22Rv1 (cell line): Measurements from ENCODE around the gene DYNLT2.

Experiments used
- ZFX ChIP-seq: fragments of 450-650 bp; IDR thresholded peaks from 2 replicates; pipeline ENCODE4 v1.6.1; 2017; ENCODE audit warnings: antibody characterized with exemption, borderline replicate concordance
- TF ChIP-seq, protein P1 (sequence below): fragments of 450-650 bp; IDR thresholded peaks from 2 replicates; pipeline ENCODE4 v1.5.1; 2017; ENCODE audit warnings: mild to moderate bottlenecking

DNA sequence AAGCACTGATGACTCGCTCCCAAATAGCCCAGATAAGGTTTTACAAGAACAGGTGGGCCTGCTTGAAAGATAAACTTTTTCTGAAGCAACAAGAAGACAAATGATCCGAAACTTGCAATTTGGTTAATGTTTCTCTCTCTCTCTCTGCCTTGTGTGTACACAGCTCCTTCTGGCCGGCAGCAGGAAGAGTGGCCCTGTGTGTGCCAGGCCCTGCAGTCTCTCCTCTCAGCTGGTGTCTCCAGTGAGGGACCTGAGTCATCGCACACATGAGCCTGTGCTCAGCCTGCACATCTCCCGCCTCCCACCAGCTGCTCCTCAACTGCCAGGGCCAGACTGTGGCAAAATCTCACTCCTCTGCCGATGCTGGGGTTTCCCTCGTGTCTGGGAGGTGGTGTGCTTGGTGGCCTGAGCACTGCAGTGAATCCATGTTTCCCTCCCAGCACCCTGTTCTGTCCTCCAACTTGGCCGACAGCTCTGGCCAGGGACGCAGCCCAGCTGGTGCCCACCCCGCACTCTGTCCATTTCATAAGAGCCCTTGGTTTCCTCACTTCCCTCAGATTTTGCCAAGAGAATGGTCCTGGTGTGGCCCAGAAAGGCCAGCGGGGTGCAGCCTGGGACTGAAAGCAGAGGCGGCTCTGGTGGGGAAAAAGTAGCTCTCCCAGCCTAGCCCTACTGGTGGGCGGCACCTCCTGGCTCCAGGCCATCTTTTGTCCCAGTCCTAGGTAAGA lies 49.5 kb upstream of the DYNLT2 start:
- TF ChIP-seq, protein P1, sequence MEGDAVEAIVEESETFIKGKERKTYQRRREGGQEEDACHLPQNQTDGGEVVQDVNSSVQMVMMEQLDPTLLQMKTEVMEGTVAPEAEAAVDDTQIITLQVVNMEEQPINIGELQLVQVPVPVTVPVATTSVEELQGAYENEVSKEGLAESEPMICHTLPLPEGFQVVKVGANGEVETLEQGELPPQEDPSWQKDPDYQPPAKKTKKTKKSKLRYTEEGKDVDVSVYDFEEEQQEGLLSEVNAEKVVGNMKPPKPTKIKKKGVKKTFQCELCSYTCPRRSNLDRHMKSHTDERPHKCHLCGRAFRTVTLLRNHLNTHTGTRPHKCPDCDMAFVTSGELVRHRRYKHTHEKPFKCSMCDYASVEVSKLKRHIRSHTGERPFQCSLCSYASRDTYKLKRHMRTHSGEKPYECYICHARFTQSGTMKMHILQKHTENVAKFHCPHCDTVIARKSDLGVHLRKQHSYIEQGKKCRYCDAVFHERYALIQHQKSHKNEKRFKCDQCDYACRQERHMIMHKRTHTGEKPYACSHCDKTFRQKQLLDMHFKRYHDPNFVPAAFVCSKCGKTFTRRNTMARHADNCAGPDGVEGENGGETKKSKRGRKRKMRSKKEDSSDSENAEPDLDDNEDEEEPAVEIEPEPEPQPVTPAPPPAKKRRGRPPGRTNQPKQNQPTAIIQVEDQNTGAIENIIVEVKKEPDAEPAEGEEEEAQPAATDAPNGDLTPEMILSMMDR: no peak
- no peak for TF ChIP-seq ZFX
